AG08395 (cell line): ENCODE results near the gene GPC6.

ENCODE experiments used
- DNase-seq: peaks from one replicate; pipeline ENCODE4 v3.0.0; 2012; ENCODE audit warnings: mixed read lengths, low spot score

GPC6 gene

DNA sequence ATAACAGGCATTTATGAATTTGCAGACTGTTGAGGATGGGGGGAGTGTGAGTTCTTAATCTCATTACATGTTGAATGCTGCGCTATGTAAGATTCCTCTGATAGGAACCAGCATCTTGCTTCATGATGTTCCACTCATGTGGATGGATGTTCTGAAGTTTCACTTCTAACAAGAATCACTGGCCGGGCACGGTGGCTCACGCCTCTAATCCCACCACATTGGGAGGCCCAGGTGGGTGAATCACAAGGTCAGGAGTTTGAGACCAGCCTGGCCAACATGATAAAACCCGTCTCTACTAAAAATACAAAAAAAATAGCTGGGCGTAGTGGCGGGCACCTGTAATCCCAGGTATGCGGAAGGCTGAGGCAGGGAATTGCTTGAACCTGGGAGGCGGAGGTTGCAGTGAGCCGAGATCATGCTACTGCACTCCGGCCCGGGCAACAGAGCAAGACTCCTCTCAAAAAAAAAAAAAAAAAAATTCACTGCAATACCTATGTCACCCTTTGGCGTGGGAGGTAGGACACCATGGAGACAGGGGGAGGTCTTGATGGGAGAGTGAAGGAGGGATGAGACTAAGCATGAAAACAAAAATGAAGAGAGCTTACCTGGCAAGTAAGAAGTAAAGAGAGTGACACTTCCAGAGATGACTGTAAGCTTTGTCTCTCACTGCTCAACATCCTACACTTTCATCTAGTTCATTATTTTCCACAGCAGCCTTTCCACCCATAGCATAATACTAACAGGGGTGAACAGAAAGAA lies 1119.8 kb downstream of the GPC6 start:
- DNase-seq, result no peak

GRCh38 chr13:94351292-94351990 lies 1124.8 kb downstream of the GPC6 start:
- peak; percentile 79 for DNase-seq

- no peak for DNase-seq
These were observed 1125.5 kb downstream of the GPC6 start for GRCh38 chr13:94352057-94352456.

DNA sequence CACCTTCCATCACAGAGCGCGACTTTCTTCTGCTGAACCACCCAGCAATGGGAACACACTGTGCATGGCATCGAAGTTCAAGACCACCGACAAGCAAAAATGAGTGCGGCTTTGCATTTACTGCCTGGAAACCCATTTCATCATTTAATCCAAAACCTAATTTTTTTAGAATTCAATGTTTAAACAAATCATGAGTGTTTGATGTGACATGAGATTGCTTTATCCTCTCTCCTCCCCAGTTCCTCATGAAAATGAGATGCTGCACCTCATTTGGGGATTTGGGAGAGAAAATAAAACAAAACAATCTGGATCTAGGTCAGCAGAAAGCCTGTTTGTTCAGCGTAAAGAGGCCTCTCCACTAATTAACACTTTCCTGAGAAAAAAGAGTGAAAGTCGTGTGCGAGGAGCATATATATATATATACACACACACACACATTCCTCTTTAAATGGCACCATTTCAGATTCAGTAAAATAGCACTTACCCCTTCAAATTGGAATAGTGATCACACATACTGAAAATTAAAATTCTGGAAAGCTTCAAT lies 1126.6 kb downstream of the GPC6 start:
- no peak for DNase-seq

DNA sequence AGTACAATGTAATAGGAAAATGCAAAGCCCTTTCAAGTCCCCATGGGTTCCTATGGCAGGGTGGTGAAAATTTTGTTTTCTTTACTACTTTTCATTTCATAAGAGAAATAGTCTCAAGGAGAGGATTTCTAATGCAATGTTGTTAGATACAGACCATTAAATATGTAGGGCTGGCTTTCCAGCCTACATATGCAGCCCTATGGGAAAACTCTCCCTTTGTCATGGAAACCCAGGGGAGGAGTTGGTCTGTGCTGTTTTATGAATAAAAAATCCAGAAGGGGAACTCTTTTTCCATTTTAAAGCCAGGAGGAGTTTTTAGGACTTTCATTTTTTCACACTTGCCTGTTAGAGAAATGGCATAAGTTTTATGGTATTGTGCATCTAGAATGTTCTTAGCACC lies 1133.3 kb downstream of the GPC6 start:
- DNase-seq, result no peak

- peak; percentile 87 for DNase-seq
These were observed 1135.9 kb downstream of the GPC6 start for GRCh38 chr13:94362411-94362909.

GRCh38 chr13:94366677-94367076 lies 1140.1 kb downstream of the GPC6 start:
- no peak for DNase-seq

DNA sequence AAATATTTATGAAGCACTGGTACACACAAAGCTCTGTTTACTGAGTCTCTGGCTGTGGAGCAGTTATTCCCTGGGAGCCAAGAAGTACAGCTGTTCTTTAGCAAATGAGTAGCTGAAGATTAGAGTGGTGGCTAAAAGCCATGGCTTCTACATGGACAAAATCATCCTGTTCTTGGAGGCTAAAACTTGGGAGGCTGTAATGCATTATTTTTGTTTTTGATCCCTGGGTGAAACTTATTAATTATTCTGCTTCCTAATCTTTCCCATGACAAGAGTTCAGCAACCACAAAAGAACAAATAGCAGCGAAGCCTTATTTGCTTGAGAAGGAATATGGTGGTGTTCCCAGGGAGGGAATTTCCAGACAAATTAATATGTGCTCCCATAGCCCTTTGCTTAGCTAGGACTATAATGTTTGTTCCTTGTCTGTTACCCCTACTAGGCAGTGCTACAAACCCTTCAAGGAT lies 1143.4 kb downstream of the GPC6 start:
- DNase-seq, result no peak

- DNase-seq, result no peak
These were observed 1145.2 kb downstream of the GPC6 start for GRCh38 chr13:94371855-94372254.

DNA sequence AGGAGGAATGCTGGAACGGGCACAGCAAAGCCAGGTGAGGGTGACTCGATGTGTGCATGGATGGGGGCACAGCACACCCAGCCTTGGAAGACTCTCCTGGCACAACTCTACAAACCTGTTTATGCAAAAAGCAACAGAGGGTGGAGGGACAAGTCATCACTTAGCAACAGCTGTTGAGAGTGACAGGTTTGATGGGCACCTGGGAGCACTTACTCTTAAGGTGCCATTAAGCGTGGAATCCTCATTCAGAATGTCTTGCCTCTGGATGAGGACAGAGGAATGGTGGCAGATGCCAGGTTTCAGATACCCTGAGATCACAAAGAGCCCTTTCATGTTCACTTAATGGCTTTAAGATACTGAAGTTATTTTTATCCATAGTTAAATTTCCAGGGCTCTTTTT lies 1155.9 kb downstream of the GPC6 start:
- DNase-seq, result no peak

DNA sequence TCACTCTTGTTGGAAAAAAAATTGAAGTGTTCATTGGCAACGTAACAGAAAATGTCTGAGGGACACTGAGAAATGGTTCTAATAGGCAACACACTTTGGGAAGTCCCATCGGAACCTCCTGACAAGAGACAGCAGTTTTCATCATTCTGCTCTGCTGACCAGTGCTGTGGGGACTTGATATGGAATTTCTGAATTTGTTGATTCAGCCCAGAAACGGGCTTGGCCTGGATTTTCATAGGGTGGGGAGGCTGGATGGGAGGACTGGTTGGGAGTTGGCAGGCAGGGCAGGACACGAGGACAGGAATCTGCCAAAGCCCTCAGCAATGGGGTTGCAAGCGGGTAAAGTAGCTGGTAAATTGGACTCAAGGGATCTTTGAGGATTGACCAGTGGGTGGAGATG lies 1156.4 kb downstream of the GPC6 start:
- no peak for DNase-seq

- DNase-seq, result no peak
These were observed 1157.8 kb downstream of the GPC6 start for GRCh38 chr13:94384231-94384905.

DNA sequence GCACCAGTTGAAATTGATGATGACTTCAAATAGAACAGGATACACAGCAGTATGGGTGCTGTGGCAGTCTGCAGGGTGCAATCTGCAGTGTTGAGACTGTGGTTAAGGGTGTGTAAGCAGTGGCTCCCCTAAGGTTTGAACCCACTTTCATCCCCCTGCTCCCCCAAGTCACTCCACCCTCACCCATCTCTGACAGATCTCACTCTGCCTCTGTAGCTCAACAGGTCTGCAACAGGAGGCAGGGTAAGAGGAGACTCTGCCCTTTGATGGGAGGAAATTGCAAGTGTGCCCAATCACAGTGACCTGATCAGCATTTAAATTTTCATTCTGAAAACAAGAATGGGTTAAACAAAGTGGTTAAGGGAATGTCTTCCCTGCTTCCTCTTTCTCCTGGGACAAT lies 1160.4 kb downstream of the GPC6 start:
- DNase-seq, result no peak

- peak; percentile 5 for DNase-seq
These were observed 1163.2 kb downstream of the GPC6 start for GRCh38 chr13:94389604-94390351.

- DNase-seq, result peak; percentile 24
These were observed 1164.3 kb downstream of the GPC6 start for GRCh38 chr13:94390881-94391280.

GRCh38 chr13:94394723-94395122 lies 1168.1 kb downstream of the GPC6 start:
- DNase-seq, result no peak

DNA sequence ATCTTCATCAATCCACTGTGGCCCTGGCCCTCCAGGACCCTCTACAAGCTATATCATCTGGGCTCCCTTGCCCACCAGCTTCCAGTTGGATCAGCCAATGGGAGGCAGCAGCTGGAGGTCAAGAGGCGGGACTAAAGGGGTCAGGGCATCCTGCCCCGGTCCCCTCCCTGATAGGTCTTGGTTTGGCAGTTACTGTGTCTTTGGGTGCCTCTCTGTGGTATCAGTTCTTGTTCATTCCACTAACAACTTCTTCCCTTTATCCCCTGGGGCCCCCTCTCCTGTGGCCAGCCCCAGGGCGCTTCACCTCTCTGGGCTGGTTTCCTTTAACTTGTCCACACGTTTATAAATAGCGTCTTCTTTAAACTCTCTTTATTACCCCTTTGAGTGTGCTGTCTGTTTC lies 1169.3 kb downstream of the GPC6 start:
- DNase-seq, result no peak

DNA sequence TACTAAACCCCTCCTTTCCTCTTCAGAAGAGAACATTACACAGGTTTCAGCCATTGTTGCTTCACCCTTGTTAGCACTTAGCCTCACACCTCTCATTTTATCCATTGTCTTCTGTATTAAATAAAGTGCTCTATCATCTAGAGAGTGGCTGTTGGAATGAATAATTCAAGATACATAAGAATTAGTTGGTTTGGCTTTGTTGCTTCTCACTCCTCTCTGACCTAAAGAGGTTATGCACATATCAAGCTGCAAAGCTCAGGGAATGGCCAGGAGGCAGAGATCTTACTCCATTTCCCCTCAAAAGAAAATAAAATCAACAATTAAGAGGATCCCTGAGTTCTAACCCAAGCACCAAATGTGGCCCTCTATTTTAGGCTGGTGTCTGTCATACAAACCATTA lies 1173.2 kb downstream of the GPC6 start:
- DNase-seq, result no peak

DNA sequence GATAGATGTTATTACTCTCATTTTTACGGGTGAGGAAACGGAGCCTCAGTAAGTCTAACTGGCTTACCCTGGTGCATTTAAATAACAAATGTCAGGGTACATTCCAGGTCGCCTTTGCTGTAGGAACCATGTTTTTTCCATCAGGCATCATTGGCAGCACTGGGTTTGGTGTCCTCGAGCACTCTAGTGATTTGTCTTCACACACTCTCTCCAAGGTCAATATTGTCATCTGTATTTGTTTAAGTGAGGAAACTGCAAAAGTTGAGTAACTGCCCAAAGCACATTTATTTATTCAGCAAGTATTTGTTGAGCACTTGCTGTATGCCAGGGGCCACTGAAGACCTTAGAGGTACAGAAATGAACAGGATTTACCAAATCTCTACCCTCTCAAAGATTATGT lies 1174.3 kb downstream of the GPC6 start:
- DNase-seq, result no peak

DNA sequence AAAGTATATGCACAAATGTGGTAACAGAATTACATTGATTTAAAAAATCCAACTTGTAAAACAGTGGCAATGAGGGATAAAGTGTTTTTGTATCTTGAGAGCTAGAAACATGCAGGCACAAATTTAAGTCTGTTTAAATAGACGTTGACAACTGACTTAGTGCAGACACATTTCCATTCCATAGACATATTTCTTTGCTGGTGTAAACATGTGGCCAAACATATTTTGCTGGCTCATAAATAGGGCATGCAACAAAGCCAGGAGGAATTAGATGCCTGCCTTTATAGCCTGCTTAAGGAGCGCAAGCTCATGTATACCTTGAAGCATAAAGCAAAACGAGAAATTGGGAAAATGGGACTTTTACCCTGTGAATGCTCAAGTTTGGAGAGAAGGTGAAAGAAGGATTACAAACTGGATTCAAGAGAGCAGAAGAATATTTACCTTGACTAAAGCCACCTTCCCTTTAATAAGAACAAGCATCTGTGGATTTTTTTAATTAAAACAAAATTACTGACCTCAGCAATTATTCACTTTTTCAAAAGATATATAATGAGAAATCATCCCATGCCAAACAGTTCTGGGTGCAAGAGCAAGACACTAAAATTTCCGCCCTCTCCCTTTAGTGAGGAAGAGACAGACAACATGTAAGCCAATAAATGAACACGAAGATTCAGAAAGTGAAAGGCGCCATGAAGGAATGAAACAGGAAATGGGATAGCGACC lies 1181.9 kb downstream of the GPC6 start:
- DNase-seq, result no peak

DNA sequence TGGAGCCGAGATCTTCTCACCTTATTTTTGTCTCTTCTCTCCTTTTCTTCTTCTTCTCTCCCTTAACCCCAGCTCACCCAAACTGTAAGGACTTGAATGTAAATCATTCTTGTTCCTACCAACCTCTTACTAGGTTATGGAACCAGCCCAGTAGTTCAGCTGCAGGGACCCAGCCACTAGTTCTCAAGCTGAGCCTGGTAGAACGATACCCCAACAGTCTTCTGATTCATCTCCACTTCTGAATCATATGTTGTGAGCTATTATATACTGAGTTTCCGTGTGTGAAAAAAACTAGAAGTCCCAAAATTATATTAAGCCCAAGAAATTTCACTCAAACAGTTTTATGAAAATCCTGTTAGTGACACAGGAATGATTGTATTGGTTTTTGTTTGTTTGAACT lies 1185.1 kb downstream of the GPC6 start:
- DNase-seq, result no peak
